ENCODE measurements around the gene COMMD4. TPM values are rescaled to one million over a fixed set of nuclear protein-coding genes. Genes with fewer than 3 reads are reported as not detected.
"Not testable (repeated sequence)": the region's sequence is repeated elsewhere in the genome, so short reads cannot be mapped to it uniquely, and the experiment has no call there.

COMMD4 gene
- total RNA-seq, 1 experiment from 2014 or later = 94.3 TPM

DNA sequence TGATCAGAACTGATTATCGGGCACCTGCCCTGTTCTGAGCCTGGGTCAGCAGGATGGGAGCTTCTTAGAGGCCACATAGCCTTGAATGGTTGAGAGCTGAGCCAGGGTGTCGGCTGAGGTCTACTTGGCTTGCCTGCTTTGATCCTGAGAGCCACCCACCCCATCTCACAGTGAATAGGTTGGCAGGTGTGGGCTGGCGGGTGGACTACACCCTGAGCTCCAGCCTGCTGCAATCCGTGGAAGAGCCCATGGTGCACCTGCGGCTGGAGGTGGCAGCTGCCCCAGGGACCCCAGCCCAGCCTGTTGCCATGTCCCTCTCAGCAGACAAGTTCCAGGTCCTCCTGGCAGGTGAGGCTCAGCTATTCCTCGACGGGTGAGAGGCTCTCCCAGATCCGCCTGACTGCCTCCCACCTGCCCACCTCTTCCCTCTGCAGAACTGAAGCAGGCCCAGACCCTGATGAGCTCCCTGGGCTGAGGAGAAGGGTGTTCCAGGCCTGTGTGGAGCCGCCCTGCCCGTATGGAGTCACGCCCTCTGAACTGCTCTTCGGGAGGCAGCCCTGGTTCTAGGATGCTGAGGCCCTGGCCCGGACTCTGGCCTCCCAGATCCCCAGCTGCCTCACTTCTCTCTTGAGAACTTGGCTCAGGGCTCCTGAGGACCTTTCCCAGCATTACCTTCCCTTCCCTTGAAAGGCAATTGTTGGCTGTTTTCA lies 3.8 kb downstream of the COMMD4 start:
- TF ChIP-seq, protein P1, sequence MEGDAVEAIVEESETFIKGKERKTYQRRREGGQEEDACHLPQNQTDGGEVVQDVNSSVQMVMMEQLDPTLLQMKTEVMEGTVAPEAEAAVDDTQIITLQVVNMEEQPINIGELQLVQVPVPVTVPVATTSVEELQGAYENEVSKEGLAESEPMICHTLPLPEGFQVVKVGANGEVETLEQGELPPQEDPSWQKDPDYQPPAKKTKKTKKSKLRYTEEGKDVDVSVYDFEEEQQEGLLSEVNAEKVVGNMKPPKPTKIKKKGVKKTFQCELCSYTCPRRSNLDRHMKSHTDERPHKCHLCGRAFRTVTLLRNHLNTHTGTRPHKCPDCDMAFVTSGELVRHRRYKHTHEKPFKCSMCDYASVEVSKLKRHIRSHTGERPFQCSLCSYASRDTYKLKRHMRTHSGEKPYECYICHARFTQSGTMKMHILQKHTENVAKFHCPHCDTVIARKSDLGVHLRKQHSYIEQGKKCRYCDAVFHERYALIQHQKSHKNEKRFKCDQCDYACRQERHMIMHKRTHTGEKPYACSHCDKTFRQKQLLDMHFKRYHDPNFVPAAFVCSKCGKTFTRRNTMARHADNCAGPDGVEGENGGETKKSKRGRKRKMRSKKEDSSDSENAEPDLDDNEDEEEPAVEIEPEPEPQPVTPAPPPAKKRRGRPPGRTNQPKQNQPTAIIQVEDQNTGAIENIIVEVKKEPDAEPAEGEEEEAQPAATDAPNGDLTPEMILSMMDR (IDR thresholded peaks at IDR 0.05; ENCODE audit: insufficient read depth in 1 of 2, low read depth in 1 of 2, low read length in 1 of 2, severe bottlenecking in 1 of 2, unreplicated experiment in 1 of 2) = no peak
- no peak for DNase-seq
- H3K27me3 Mint-ChIP-seq (ENCODE audit: insufficient read depth, unreplicated experiment) = no peaks in the 10 kb centered on the region
- H3K4me1 Mint-ChIP-seq (ENCODE audit: low read depth, unreplicated experiment) = peaks cover 7% of the 10 kb centered on the region
- H3K4me3 Mint-ChIP-seq (ENCODE audit: unreplicated experiment) = no peak overlapping the region
- Histone ChIP-seq H3K4me3 (ENCODE audit: low read depth, low read length) (no peak overlapping the region), H3K27me3 (replicated peaks; ENCODE audit: control insufficient read depth, insufficient read depth, low read length) (no peaks in the 10 kb centered on the region), H3K4me1 (no peaks in the 10 kb centered on the region; the same call in 1 of the 2 replicates), H3K36me3 (ENCODE audit: control insufficient read depth, insufficient read depth, low read length) (no peaks in the 10 kb centered on the region), H3K9me3 (no peaks in the 10 kb centered on the region)
- H3K9me3 Mint-ChIP-seq (ENCODE audit: unreplicated experiment) = no peaks in the 10 kb centered on the region
- H3K36me3 Mint-ChIP-seq (ENCODE audit: insufficient read depth, unreplicated experiment) = peaks cover 7% of the 10 kb centered on the region
- CTCF ChIA-PET = no interaction called here
- TSS peak; percentile 29 for BruUV-seq (replicated peaks)
- no peak overlapping the region for H3K27ac Mint-ChIP-seq (ENCODE audit: unreplicated experiment)
- POLR2A ChIA-PET = no interaction called here
- intact Hi-C loops (cut with micrococcal nuclease; ENCODE audit: unreplicated experiment) = no loop called here

DNA sequence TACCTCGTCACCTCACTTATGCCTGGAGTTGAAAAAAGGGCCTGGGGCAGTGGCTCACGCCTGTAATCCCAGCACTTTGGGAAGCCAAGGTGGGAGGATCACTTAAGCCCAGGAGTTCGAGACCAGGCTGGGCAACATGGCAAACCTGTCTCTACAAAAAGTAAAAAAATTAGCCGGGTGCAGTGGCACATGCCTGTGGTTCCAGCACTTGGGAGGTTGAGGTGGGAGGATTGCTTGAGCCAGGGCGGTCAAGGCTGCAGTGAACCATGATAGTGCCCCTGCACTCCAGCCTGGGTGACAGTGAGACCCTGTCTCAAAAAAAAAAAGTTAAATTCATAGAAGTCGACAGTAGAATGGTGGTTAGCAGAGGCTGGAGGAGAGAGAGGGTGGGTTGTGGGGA lies 6.4 kb downstream of the COMMD4 start:
- Mint-ChIP-seq H3K4me1 (ENCODE audit: low read depth, unreplicated experiment) (no peaks in the 10 kb centered on the region), H3K27ac (ENCODE audit: unreplicated experiment) (no peak overlapping the region), H3K9me3 (ENCODE audit: unreplicated experiment) (no peaks in the 10 kb centered on the region), H3K36me3 (ENCODE audit: insufficient read depth, unreplicated experiment) (peaks cover 2% of the 10 kb centered on the region), H3K27me3 (ENCODE audit: insufficient read depth, unreplicated experiment) (peaks cover 4% of the 10 kb centered on the region), H3K4me3 (ENCODE audit: unreplicated experiment) (no peak overlapping the region)
- H3K4me1 ChIP-seq = no peaks in the 10 kb centered on the region
- no TSS peak for BruUV-seq (replicated peaks)
- H3K4me3 ChIP-seq (ENCODE audit: low read depth, low read length) = no peak overlapping the region
- no peaks in the 10 kb centered on the region for H3K36me3 ChIP-seq (ENCODE audit: control insufficient read depth, insufficient read depth, low read length)
- TF ChIP-seq, protein P1 (IDR thresholded peaks at IDR 0.05; ENCODE audit: insufficient read depth in 1 of 2, low read depth in 1 of 2, low read length in 1 of 2, severe bottlenecking in 1 of 2, unreplicated experiment in 1 of 2) = no peak
- intact Hi-C loops (cut with micrococcal nuclease; ENCODE audit: unreplicated experiment) = no loop called here
- no peak for DNase-seq
- H3K9me3 ChIP-seq = no peaks in the 10 kb centered on the region
- no peaks in the 10 kb centered on the region for H3K27me3 ChIP-seq (replicated peaks; ENCODE audit: control insufficient read depth, insufficient read depth, low read length)
- ChIA-PET CTCF (no interaction called here), POLR2A (no interaction called here)

DNA sequence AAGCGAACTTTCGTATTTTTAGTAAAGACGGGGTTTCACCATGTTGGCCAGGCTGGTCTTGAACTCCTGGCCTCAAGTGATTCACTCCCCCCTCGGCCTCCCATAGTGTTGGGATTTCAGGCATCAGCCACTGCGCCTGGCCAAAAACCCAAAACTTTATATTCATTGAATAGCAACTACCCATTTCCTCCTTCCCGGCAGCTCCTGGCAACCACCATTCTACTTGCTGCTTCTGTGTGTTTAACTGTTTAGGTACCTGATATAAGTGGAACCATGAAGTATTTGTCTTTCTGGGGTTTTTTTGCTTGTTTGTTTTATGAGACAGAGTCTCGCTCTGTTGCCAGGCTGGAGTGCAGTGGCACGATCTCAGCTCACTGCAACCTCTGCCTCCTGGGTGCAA lies 8.1 kb downstream of the COMMD4 start:
- H3K27me3 Mint-ChIP-seq (ENCODE audit: insufficient read depth, unreplicated experiment); BruUV-seq (replicated peaks); H3K4me3 Mint-ChIP-seq (ENCODE audit: unreplicated experiment); DNase-seq; POLR2A ChIA-PET; H3K4me3 ChIP-seq (ENCODE audit: low read depth, low read length); H3K36me3 Mint-ChIP-seq (ENCODE audit: insufficient read depth, unreplicated experiment); CTCF ChIA-PET; H3K27ac Mint-ChIP-seq (ENCODE audit: unreplicated experiment); H3K4me1 ChIP-seq; intact Hi-C loops (cut with micrococcal nuclease; ENCODE audit: unreplicated experiment); H3K4me1 Mint-ChIP-seq (ENCODE audit: low read depth, unreplicated experiment); H3K27me3 ChIP-seq (replicated peaks; ENCODE audit: control insufficient read depth, insufficient read depth, low read length); H3K9me3 ChIP-seq; H3K9me3 Mint-ChIP-seq (ENCODE audit: unreplicated experiment); H3K36me3 ChIP-seq (ENCODE audit: control insufficient read depth, insufficient read depth, low read length): not testable (repeated sequence)
